NOMO-1 treated with DMSO at 0.1 percent for 48 hours (cell line): ENCODE data around the gene MYO5A.
"Not testable (repeated sequence)": the region's sequence is repeated elsewhere in the genome, so short reads cannot be mapped to it uniquely, and the experiment has no call there.

Experiments used
- DNase-seq: peaks from one replicate; lab custom pipeline; 2025; ENCODE audit not compliant: unreplicated experiment; lab: John Stamatoyannopoulos, UW

The MYO5A gene

GRCh38 chr15:52546031-52546751 is 17.5 kb upstream of the MYO5A start:
- no peak for DNase-seq

- no peak for DNase-seq
Measured at GRCh38 chr15:52540374-52541012, 11.8 kb upstream of the MYO5A start.

- no peak for DNase-seq
Measured at GRCh38 chr15:52537459-52537858, 8.8 kb upstream of the MYO5A start.

GRCh38 chr15:52532427-52532826 is 3.7 kb upstream of the MYO5A start:
- DNase-seq: peak; percentile 7

- no peak for DNase-seq
Measured at GRCh38 chr15:52529940-52530339, 1.3 kb upstream of the MYO5A start.

- no peak for DNase-seq
Measured at GRCh38 chr15:52529341-52529924, 753 bp upstream of the MYO5A start.

GRCh38 chr15:52527911-52528563 is 643 bp downstream of the MYO5A start:
- peak; percentile 19 for DNase-seq

- no peak for DNase-seq
Measured at GRCh38 chr15:52527196-52527910, 1.3 kb downstream of the MYO5A start.

GRCh38 chr15:52524223-52525136 is 4.2 kb downstream of the MYO5A start:
- no peak for DNase-seq

GRCh38 chr15:52523647-52524046 is 5.0 kb downstream of the MYO5A start:
- DNase-seq: no peak

- no peak for DNase-seq
Measured at GRCh38 chr15:52523192-52523591, 5.5 kb downstream of the MYO5A start.

GRCh38 chr15:52521682-52522081 is 7.0 kb downstream of the MYO5A start:
- DNase-seq: no peak

- no peak for DNase-seq
Measured at GRCh38 chr15:52520421-52520820, 8.3 kb downstream of the MYO5A start.

GRCh38 chr15:52518487-52519371 is 10.0 kb downstream of the MYO5A start:
- DNase-seq: peak; percentile 82

GRCh38 chr15:52517014-52517413 is 11.7 kb downstream of the MYO5A start:
- no peak for DNase-seq

GRCh38 chr15:52515343-52515742 is 13.3 kb downstream of the MYO5A start:
- DNase-seq: no peak

- no peak for DNase-seq
Measured at GRCh38 chr15:52514482-52514881, 14.2 kb downstream of the MYO5A start.

- DNase-seq: not testable (repeated sequence)
Measured at GRCh38 chr15:52512869-52513268, 15.8 kb downstream of the MYO5A start.

GRCh38 chr15:52511084-52511483 is 17.6 kb downstream of the MYO5A start:
- no peak for DNase-seq
